ENCODE measurements around the gene SLC25A42. TPM values are rescaled to one million over a fixed set of nuclear protein-coding genes. Genes with fewer than 3 reads are reported as not detected.

Gene SLC25A42
- total and polyA plus RNA-seq, 7 donors = 4.6 to 40.2 (median 21.3) TPM

DNA sequence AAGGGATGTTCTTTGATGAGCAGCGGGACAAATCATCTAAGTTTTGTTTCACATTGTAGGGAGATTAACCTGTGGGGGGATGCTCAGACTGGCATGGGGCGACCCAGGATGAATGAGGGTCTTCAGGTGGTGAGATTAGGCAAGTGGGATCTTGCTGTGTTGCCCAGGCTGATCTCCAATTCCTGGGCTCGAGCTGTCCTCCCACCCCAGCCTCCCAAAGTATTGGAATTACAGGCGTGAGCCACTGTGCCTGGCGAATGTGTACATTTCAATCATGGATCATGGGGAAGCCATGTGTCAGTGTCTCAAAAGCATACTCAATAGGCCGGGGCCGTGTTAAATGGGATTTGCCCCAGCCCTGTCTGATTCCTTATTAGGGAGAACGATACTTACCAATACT lies 8.1 kb downstream of the SLC25A42 start:
- Histone ChIP-seq H3K27me3 (ENCODE audit: insufficient read depth in 3 of 3, low read length in 2 of 3) (no peaks in the 10 kb centered on the region), H3K4me3 (no peak overlapping the region), H3K9me3 (no peaks in the 10 kb centered on the region), H3K27ac (no peak overlapping the region), H3K36me3 (ENCODE audit: insufficient read depth in 1 of 2, low read depth in 1 of 2) (peaks cover 0 to 20% of the 10 kb centered on the region in 2 donors), H3K4me1 (peaks cover 38% of the 10 kb centered on the region)
- ATAC-seq = no peak
- intact Hi-C loops (cut with DNase I) = no loop called here
- TF ChIP-seq, protein P1, sequence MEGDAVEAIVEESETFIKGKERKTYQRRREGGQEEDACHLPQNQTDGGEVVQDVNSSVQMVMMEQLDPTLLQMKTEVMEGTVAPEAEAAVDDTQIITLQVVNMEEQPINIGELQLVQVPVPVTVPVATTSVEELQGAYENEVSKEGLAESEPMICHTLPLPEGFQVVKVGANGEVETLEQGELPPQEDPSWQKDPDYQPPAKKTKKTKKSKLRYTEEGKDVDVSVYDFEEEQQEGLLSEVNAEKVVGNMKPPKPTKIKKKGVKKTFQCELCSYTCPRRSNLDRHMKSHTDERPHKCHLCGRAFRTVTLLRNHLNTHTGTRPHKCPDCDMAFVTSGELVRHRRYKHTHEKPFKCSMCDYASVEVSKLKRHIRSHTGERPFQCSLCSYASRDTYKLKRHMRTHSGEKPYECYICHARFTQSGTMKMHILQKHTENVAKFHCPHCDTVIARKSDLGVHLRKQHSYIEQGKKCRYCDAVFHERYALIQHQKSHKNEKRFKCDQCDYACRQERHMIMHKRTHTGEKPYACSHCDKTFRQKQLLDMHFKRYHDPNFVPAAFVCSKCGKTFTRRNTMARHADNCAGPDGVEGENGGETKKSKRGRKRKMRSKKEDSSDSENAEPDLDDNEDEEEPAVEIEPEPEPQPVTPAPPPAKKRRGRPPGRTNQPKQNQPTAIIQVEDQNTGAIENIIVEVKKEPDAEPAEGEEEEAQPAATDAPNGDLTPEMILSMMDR (IDR thresholded peaks at IDR 0.05) = no peak
- DNase-seq = no peak
- WGBS, 3 donors = 91 to 96% (median 95%) methylated on average over 8 of the region's 8 CpGs

DNA sequence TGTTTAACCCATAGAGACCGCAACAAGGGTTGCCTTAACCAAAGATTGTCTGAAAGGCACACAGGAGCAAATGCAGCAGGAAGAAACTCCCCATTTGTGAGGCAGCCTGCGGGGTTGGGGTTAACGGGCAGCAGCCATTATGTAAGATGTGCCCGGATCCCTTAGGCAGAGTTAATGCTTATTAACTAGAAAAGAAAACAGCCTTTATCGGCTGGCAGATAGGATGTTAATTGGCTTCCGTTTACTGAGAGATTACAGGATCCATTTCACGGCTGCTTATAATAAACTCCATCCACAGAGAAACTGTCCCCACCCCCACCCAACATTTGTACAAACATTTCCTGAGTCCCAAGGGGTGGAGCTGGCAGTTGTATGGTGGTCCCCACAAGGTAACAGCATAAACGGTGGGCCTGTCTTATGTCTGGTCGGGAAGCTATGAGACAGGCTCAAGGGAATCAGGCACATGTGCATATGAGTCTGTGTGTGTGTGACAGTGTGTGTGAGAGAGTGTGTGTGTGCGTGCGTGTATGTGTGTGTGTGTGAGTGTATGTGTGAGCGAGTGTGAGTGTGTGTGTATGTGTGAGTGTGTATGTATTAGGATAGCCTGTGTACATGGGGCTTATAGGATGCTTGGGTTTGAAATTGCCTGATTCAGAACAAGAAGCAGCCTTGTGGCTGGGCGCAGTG lies 10.5 kb downstream of the SLC25A42 start:
- TF ChIP-seq, protein P1 (IDR thresholded peaks at IDR 0.05) = no peak
- intact Hi-C loops (cut with DNase I) = no loop called here
- ATAC-seq (peak in 2 of 4 donors; percentile 17 to 32), DNase-seq (no peak)
- 48 to 64% (median 57%) methylated on average over 13 of the region's 13 CpGs for WGBS, 3 donors
- H3K4me3 ChIP-seq = no peak overlapping the region
- no peaks in the 10 kb centered on the region for H3K9me3 ChIP-seq
- no peaks in the 10 kb centered on the region for H3K27me3 ChIP-seq (ENCODE audit: insufficient read depth in 3 of 3, low read length in 2 of 3)
- peaks cover 0 to 29% of the 10 kb centered on the region in 2 donors for H3K36me3 ChIP-seq (ENCODE audit: insufficient read depth in 1 of 2, low read depth in 1 of 2)
- H3K27ac ChIP-seq = no peak overlapping the region
- H3K4me1 ChIP-seq = peaks cover 16% of the 10 kb centered on the region

DNA sequence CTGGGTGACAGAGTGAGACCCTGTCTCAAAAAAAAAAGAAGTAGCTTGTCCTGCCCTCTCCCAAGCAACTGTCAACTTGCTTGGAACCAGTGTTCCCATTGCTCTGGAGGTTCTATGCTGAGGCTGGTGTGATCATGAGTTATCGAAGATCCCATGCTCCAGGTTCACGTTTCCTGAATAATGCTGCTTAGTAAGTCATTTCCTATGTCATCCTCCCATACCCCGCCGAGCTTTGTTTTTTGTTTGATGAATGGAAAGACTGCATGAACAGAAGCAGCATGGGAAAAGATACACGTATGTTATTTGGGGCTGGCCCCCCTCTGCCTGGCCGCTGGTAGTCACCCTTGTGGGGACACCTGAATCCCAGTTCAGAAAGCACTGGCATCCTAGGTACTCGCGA lies 11.3 kb downstream of the SLC25A42 start:
- 88 to 91% (median 90%) methylated on average over 8 of the region's 8 CpGs for WGBS, 3 donors
- no peaks in the 10 kb centered on the region for H3K9me3 ChIP-seq
- H3K27ac ChIP-seq = no peak overlapping the region
- TF ChIP-seq, protein P1 (IDR thresholded peaks at IDR 0.05) = no peak
- H3K4me1 ChIP-seq = peaks cover 11% of the 10 kb centered on the region
- DNase-seq = no peak
- no peak for ATAC-seq
- intact Hi-C loops (cut with DNase I) = no loop called here
- H3K4me3 ChIP-seq = no peak overlapping the region
- H3K36me3 ChIP-seq (ENCODE audit: insufficient read depth in 1 of 2, low read depth in 1 of 2) = peaks cover 0 to 29% of the 10 kb centered on the region in 2 donors
- H3K27me3 ChIP-seq (ENCODE audit: insufficient read depth in 3 of 3, low read length in 2 of 3) = no peaks in the 10 kb centered on the region

DNA sequence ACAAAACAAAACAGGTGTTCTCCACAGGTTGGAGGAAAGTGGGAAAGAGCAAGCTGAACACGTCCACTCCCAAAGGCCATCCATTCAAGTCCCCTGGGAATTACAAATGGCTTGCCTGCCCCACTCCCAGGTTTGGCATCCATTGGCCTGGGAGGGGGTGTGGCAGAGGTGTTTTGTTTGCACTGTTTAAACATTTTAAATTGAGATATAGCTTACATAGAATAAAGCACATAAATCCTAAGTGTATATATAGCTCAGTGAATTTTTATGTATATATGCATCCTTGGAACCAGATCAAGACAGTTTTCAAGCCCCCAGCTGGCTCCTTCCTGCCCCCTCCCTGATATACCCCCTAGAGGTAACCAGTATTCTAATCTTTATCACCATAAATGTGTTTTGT lies 12.7 kb downstream of the SLC25A42 start:
- Histone ChIP-seq H3K27me3 (ENCODE audit: insufficient read depth in 3 of 3, low read length in 2 of 3) (no peaks in the 10 kb centered on the region), H3K4me3 (no peak overlapping the region), H3K27ac (no peak overlapping the region), H3K36me3 (ENCODE audit: insufficient read depth in 1 of 2, low read depth in 1 of 2) (peaks cover 0 to 33% of the 10 kb centered on the region in 2 donors), H3K9me3 (no peaks in the 10 kb centered on the region), H3K4me1 (peaks cover 11% of the 10 kb centered on the region)
- TF ChIP-seq, protein P1 (IDR thresholded peaks at IDR 0.05) = no peak
- no peak for DNase-seq
- ATAC-seq = no peak
- intact Hi-C loops (cut with DNase I) = no loop called here
- 57 to 89% (median 79%) methylated on average over 1 of the region's 1 CpG for WGBS, 3 donors

DNA sequence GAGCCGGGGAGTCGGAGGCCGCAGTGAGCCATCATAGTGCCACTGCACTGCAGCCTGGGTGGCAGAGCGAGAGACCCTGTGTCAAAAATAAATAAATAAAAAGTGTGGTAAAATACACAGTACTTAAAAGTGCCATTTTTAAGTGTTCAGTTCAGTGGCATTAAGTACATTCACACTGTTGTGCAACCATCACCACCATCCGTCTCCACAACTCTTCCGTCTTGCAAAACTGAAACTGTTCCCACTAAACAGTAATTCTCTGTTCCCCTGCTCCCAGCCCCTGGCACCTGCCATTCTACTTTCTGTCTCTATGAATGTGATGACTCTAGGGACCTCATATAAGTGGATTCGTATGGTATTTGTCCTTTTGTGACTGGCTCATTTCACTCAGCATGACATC lies 13.3 kb downstream of the SLC25A42 start:
- DNase-seq (no peak), ATAC-seq (no peak)
- TF ChIP-seq, protein P1 (IDR thresholded peaks at IDR 0.05) = no peak
- Histone ChIP-seq H3K36me3 (ENCODE audit: insufficient read depth in 1 of 2, low read depth in 1 of 2) (peaks cover 0 to 33% of the 10 kb centered on the region in 2 donors), H3K27ac (no peak overlapping the region), H3K4me3 (no peak overlapping the region), H3K4me1 (peaks cover 11% of the 10 kb centered on the region), H3K9me3 (no peaks in the 10 kb centered on the region), H3K27me3 (ENCODE audit: insufficient read depth in 3 of 3, low read length in 2 of 3) (no peaks in the 10 kb centered on the region)
- intact Hi-C loops (cut with DNase I) = no loop called here
- 93 to 95% (median 94%) methylated on average over 7 of the region's 7 CpGs for WGBS, 3 donors

Measured in psoas muscle (tissue), 8 donors.